ENCODE measurements around the gene ACER3.
"Not testable (repeated sequence)": the region's sequence is repeated elsewhere in the genome, so short reads cannot be mapped to it uniquely, and the experiment has no call there.

Gene ACER3

DNA sequence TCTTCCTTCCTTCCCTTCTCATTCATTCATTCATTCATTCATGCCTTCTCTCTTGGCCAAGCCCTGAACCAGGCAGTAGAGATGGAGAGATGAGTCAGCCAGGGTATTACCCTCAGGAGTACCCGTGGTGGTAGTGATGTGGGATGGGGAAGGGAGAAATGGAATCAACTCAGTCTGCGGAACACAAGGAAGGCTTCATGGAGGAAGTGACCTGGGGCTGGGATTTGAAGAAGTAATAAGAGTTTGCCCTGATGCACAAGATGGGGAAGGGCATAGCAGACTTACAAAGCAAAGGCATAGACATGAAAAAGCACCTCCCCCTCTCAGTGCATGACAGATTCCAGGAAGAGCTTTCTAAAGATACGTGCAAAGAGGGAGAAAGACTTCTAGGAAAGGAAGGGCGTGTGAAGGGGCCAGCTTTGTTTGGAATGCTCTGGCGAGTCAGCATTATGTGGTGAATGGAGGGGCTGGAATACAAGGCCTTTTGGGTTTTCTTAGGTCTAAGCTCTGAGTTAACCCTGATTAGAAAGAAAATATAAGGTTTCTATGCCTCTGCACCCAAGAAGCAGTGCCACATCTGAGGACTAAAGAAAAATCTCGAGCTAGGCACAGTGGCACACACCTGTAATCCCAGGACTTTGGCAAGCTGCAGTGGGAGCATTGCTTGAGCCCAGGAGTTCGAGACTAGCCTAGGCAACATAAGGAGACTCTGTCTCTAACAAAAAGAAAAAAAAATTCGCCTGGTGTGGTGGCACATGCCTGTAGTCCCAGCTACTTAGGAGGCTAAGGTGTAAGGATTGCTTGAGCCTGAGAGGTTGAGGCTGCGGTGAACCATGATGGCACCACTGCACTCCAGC lies 36.4 kb upstream of the ACER3 start:
- TF ChIP-seq, protein P1, sequence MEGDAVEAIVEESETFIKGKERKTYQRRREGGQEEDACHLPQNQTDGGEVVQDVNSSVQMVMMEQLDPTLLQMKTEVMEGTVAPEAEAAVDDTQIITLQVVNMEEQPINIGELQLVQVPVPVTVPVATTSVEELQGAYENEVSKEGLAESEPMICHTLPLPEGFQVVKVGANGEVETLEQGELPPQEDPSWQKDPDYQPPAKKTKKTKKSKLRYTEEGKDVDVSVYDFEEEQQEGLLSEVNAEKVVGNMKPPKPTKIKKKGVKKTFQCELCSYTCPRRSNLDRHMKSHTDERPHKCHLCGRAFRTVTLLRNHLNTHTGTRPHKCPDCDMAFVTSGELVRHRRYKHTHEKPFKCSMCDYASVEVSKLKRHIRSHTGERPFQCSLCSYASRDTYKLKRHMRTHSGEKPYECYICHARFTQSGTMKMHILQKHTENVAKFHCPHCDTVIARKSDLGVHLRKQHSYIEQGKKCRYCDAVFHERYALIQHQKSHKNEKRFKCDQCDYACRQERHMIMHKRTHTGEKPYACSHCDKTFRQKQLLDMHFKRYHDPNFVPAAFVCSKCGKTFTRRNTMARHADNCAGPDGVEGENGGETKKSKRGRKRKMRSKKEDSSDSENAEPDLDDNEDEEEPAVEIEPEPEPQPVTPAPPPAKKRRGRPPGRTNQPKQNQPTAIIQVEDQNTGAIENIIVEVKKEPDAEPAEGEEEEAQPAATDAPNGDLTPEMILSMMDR (conservative IDR thresholded peaks at IDR 0.05; ENCODE audit: low read length), result no peak
- DNase-seq (ENCODE audit: low read depth), result peak; percentile 27

DNA sequence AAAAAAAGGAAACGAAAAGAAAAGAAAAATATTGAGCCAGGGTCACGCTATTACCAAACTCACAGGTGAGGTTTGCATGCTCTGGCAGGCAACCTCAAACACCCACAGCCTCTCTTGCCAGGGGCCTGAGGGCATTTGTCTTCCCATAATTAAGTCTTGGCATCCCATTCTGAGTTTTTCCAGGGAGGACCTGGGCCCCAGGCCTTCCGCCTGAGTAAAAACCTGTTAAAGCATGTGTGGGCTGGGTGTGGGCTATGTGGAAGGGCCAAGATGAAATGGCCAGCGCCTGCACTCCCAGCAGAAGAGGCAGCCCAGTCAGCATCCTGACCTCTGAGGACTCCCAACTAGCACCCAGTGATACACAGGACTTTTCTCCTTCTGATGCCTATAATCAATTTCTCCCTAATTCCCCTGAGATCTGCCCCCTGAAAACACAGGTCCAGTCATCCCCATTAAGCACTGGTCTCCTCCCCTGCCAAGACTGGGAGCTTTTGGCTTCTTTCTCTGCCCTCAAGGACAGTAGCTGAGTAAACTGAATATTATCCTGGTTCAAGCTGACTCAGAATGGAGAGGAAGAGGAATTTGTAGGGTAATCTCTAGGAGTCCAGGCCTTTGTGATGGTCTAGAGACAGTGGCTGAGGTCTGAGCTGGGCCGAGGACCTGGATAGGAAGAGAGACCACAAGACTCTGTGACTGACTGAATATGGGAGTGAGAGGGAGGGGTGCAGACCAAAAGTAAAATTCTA lies 35.6 kb upstream of the ACER3 start:
- H3K4me3 ChIP-seq (ENCODE audit: low read length), result no peak overlapping the region
- peak; percentile 42 for DNase-seq (ENCODE audit: low read depth)
- TF ChIP-seq, protein P1 (conservative IDR thresholded peaks at IDR 0.05; ENCODE audit: low read length), result no peak

More for the DNA sequence above, 36.4 kb upstream of the ACER3 start:
- H3K4me3 ChIP-seq (ENCODE audit: low read length), result no peak overlapping the region

DNA sequence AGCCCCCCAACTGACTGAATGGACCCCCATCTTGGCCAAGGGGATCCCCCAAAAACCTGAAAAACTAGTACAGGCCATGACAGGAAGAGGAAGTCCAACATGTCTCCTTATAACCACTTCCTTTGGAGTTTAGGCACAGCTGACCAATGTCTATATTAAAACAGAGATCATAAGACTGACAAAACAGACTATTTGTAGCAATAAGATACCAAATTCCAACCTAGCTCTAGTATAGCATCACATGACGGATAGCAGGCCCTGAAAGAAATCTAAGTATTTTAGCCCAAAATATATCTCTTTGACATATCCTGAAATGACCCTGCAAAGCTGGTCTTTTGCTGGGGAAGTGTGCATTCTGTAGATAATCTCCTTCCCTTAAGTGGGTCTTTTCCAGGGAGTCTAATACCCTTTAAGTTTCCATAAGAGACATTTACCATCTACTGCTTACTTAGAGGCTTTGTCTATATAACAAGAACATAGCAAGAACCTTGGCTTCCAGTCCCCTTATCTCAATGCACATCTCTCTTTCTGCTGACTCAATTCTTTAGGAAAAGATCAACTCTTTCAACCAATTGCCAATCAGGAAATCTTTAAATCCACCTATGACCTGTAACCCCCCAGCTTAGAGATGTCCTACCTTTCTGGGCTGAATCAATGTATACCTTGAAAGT lies 34.9 kb upstream of the ACER3 start:
- TF ChIP-seq, protein P1 (conservative IDR thresholded peaks at IDR 0.05; ENCODE audit: low read length), result no peak
- DNase-seq (ENCODE audit: low read depth), result no peak
- H3K4me3 ChIP-seq (ENCODE audit: low read length), result no peak overlapping the region

DNA sequence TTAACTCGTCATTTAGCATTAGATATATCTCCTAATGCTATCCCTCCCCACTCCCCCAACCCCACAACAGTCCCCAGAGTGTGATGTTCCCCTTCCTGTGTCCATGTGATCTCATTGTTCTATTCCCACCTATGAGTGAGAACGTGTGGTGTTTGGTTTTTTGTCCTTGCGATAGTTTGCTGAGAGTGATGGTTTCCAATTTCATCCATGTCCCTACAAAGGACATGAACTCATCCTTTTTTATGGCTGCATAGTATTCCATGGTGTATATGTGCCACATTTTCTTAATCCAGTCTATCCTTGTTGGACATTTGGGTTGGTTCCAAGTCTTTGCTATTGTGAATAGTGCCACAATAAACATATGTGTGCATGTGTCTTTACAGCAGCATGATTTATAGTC lies 34.2 kb upstream of the ACER3 start:
- not testable (repeated sequence) for DNase-seq (ENCODE audit: low read depth); H3K4me3 ChIP-seq (ENCODE audit: low read length)

DNA sequence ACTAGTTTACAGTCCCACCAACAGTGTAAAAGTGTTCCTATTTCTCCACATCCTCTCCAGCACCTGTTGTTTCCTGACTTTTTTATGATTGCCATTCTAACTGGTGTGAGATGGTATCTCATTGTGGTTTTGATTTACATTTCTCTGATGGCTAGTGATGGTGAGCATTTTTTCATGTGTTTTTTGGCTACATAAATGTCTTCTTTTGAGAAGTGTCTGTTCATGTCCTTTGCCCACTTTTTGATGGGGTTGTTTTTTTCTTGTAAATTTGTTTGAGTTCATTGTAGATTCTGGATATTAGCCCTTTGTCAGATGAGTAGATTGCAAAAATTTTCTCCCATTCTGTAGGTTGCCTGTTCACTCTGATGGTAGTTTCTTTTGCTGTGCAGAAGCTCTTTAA lies 33.7 kb upstream of the ACER3 start:
- not testable (repeated sequence) for DNase-seq (ENCODE audit: low read depth); H3K4me3 ChIP-seq (ENCODE audit: low read length)

DNA sequence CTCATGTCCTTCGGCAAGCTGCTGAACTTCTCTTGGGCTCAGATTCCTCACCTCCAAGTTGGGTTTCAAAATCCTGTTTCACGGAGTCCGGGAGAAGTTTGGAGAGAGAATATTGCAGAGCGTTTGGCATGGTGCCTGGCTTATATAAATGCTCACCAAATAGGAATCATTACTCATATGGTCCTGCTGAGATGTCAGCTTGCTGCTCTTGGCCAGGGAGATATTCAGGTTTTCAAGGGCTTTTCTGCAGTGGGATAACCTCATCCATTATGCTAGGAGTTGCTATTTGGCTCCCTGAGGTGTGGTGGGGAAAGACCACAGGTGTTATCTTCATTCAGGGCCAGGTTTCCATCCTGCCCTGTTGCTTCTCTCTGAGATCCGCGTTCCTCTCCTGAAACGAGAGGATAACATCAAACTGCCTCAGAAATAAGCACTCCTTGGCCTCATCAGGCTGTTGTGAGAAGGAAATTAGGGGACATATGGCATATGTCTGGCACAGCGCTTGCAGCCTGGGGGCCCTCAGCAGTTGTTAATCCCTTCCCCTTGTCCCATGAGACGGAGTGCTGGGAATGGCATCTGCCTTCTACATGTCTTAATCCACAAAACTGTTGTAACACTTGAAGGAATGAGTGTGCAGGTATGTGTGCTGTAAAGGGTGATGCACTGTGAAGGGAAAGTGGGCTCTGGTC lies 29.9 kb upstream of the ACER3 start:
- peak; percentile 64 for DNase-seq (ENCODE audit: low read depth)
- TF ChIP-seq, protein P1 (conservative IDR thresholded peaks at IDR 0.05; ENCODE audit: low read length), result no peak

DNA sequence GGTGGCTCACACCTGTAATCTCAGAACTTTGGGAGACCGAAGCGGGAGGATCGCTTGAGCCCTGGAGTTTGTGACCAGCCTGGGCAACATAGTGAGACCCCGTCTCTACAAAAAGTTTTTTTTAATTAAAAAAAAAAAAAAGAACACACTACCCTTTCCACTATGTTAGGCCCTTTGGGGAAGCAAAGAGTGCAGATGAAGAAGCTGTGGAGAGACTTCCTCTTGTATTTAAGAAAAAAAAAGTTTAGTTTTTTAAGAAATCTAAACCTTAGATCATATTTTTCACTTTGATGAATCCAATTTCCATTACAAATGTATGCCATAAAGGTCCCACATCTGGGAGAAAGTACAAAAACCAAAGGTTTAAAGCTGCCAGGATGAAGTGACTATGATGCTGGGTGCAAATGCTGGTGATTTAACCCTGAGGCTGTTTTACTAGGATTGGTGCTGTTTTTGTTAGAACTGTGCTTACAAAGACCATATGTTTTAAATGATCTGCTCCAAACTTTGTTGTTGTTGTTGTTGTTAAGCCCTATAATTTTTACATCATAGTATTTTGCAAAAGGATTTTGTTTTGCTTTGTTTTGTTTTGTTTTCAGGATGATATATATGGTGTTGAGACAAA lies 28.9 kb upstream of the ACER3 start:
- TF ChIP-seq, protein P1 (conservative IDR thresholded peaks at IDR 0.05; ENCODE audit: low read length), result no peak
- no peak overlapping the region for H3K4me3 ChIP-seq (ENCODE audit: low read length)
- DNase-seq (ENCODE audit: low read depth), result no peak

More for the DNA sequence above, 29.9 kb upstream of the ACER3 start:
- no peak overlapping the region for H3K4me3 ChIP-seq (ENCODE audit: low read length)
